GM19025 (cell line): ENCODE data around the gene STX10.
A peak's percentile ranks its signal among the peaks of the same experiment; 100 is the strongest.

Experiments used
- ATAC-seq: cut with Tn5 transposase; IDR thresholded peaks from one replicate; pipeline ENCODE4 v1.9.1; 2021; ENCODE audit warnings: mild to moderate bottlenecking, low read depth, moderate library complexity; ENCODE audit not compliant: unreplicated experiment

The STX10 gene

GRCh38 chr19:13102666-13103580 is 47.3 kb downstream of the STX10 start, which contains the start of gene LYL1:
TSS of gene LYL1 (minus strand) at chr19:13102858. CDS start at chr19:13101171, 1,687 bp downstream.
- ATAC-seq: peak; percentile 33

- no peak for ATAC-seq
These were observed 47.8 kb downstream of the STX10 start for GRCh38 chr19:13102416-13102665.

GRCh38 chr19:13101590-13102415 is 48.4 kb downstream of the STX10 start:
- ATAC-seq: no peak

- ATAC-seq: no peak
These were observed 49.2 kb downstream of the STX10 start for GRCh38 chr19:13100841-13101589.

GRCh38 chr19:13100031-13100588 is 50.1 kb downstream of the STX10 start:
- ATAC-seq: no peak

DNA sequence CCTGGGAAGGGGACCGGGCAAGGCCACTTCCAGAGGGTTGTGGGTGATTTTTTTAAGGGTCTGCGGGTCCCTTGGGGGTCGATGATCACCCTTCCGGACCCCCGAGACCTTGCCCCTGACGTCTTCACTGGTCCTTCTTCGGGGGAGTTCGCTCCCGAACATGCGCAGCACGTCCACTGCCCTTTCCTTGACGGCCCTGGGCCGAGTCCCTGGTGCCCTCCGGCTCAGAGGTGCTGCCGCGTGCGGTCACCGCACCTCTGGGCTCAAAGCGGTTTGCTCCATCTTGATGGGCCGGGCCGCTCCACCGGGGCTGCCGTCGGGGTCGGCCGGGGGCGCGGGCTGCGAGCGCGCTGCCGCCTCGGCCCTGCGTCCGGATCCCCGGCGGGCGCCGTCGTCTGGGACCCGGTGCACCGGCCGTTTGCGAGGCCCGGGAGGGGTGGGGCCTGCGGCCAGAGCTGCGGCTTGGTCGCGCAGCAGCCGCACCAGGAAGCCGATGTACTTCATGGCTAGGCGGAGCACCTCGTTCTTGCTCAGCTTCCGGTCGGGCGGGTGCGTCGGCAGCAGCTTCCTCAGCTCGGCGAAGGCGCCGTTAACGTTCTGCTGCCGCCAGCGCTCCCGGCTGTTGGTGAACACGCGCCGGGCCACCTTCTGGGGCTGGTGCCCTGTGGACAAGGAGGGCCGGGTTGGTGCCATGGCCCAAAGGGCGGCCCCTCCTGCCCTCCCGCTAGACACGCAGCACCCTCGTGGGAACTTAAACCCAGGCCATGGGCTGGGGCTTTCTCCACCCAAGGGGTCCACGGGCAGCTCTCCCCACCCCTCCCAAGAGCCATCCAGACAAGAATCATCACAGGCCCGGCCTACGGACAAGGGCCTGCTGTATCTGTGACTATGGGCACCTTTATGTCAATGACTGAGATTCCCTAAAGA is 50.8 kb downstream of the STX10 start:
- ATAC-seq: no peak

- no peak for ATAC-seq
These were observed 51.7 kb downstream of the STX10 start for GRCh38 chr19:13098277-13099072.

DNA sequence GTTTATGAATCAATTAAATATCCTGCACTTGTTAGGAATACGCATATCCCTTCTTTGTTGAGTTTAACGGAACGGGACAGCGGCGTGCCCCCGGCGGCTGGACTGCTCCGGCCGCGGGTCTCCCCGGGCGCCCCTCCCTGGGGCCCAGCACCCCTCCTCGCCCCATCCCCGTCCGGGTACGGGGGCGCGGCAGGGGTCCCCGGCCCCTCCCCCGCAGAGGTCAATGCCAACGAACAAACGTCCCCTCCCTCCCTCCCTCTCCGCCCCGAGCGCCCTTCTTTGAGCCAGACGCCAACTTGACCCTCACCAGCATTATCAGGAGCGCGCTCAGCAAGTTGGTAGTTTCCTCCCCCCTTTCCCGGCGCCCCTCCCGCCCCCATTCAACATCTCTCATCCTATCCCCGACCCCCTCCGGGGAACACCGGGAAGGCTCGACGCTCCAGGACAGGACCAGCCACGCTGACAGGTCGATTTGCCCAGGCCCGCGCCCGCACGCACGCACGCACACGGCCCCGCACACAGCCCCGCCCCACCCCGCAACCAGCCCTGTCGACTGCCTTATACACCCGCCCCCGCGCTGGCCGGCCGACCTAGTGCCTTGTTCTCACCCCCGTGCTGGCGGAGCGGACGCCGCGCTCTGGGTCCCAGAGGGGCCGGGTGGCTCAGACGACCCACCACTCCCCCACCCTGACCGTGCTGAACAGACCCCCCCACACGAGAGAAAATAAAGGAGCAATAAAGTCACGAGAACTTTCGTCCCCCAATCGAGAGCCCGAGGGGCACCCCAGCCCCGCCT is 52.5 kb downstream of the STX10 start:
- no peak for ATAC-seq

DNA sequence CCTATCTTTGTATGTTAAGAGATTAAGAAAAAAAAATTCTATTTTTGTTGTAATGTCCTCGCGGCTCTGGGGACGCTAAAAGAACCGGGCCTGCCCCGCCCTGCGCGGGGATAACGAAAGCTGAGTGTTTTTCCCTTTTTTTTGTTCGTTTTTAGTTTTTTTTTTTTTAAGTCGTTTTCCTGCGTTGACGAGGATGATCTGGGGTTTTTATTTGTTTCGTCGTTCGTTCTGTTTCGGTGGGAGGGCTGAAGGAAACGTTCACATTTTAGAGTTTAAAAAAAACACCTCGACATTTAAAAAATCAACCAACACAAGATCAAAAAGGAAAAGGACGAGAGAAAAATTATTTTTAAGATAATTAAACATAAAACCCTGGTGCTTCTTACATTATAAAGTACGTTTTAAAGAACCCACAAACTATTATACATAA is 53.1 kb downstream of the STX10 start:
- no peak for ATAC-seq

- ATAC-seq: no peak
These were observed 53.9 kb downstream of the STX10 start for GRCh38 chr19:13095934-13096927.

- ATAC-seq: no peak
These were observed 54.8 kb downstream of the STX10 start for GRCh38 chr19:13095393-13095784.

DNA sequence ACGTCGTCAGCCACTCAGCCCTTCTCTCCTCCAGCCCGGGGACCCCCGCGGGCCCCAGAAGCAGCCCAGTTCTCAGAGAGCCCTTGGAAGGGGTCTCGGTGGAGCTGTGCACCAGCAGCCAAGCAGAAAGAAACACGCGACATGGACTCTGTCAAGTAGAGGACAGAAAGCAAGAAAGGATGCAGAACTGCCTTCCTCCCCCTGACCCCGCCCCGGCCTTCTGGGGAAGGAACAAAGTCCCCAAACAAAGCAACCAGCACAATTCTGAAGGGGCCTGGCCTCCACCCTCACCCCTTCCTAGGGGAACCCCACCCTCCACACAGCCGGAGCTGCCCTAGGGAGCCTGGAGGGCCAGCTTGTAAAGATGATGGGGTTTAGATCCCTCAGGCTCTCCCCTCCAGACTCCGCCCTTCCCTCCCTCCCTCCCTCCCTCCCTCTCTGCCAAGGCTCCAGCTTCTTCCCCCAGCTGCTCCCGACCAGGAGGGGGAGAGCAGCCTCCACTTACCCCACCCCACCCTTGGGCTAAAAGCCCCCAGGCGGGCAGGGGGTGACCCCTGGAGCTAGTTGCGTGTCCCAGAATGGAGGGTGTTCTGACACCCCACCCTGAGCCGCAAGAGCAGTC is 55.3 kb downstream of the STX10 start:
- ATAC-seq: no peak

DNA sequence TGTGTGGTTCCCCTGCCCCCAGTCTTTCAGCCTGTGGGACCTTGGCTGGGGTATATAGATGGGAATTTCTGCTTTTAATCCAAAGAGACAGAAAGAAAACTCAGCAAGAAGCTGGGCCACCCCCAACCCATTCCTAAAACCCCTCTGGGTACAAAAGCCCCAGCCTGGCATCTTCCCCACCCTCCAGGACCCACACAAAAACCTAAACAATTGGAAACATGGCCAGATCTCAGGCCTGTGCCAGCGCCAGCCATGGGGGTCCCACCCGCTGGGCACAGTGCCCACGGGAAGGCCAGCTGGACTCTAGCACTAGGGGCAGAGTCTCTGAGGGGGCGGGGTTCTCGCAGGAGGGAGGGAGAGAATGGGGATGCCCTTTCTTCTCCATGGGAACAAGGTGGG is 56.1 kb downstream of the STX10 start:
- ATAC-seq: no peak
